ENCODE results near the gene GPR84.

Gene GPR84

DNA sequence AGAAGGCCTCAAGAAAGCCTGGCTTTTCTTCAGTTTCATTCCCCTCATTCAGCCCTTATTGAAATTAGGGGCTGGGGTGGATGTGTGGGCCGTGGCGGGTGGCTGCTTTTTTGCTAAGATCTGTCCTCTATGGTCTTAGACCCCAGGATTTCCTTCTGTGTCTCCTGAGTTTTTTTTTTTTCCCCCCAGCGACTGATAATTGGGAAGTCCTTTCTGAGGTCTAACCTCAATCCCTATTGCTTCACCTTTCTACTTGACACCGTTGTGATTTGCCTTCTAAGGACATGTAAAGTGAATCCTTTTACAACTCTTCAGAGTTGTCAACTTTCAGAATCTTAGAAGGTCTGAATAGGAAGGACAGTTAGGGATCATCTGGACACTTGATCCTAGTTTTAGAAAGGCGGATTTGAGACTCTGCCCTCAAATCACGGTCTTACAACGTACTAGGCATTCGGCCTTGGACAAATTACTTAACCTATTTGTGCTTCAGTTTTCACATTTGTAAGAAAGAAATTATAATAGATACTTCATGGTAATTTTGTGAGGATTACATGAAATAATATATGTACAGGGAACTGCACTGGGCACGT is 4.4 kb downstream of the GPR84 start:
- no peak for DNase-seq (ENCODE audit: low read depth)
- TF ChIP-seq, protein P1, sequence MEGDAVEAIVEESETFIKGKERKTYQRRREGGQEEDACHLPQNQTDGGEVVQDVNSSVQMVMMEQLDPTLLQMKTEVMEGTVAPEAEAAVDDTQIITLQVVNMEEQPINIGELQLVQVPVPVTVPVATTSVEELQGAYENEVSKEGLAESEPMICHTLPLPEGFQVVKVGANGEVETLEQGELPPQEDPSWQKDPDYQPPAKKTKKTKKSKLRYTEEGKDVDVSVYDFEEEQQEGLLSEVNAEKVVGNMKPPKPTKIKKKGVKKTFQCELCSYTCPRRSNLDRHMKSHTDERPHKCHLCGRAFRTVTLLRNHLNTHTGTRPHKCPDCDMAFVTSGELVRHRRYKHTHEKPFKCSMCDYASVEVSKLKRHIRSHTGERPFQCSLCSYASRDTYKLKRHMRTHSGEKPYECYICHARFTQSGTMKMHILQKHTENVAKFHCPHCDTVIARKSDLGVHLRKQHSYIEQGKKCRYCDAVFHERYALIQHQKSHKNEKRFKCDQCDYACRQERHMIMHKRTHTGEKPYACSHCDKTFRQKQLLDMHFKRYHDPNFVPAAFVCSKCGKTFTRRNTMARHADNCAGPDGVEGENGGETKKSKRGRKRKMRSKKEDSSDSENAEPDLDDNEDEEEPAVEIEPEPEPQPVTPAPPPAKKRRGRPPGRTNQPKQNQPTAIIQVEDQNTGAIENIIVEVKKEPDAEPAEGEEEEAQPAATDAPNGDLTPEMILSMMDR (IDR thresholded peaks at IDR 0.05; ENCODE audit: control insufficient read depth, insufficient read depth, low read depth, low read length, missing control alignments): no peak
- H3K4me3 ChIP-seq (ENCODE audit: control insufficient read depth, low read depth, low read length): peak overlapping the region; percentile 78

DNA sequence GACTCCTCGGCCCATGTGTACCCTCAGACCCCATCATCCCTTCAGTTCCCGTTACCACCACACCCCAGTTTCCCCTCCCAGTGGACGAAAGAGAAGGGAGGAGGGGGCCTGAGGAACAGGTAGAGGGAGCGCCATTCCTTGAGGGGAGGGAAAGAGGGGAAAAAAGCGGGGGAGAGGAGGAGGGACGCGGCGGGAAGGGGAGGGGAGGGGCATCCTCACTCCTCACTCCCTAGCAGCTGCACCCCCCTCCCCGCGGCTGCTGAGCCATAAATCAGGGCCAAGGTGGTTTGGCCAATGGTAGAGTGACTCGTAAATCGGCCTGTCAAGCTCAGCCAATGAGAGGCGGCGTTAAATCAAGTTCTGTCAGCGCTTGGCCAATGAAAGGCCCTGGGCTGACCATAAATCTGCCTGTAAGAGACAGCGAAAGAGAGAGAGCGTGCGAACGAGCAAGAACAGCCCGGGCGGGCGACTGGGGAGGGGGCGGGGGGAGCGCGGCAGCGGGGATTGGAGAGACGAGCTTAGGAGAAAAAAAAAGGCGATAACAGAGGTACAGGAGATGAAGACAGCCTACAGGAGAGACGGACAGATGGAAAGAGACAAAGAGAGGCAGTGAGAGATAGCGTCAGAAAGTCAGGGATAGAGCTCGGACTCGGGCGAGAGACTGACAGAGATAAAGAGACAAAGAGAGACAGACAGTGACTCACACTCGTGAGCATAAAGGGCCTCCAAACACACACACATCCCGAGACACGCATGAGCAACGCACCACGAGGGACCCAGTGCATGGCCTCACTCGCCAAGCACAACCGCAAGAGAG is 5.1 kb downstream of the GPR84 start:
- TF ChIP-seq, protein P1 (IDR thresholded peaks at IDR 0.05; ENCODE audit: control insufficient read depth, insufficient read depth, low read depth, low read length, missing control alignments): no peak
- peak; percentile 98 for DNase-seq (ENCODE audit: low read depth)
- H3K4me3 ChIP-seq (ENCODE audit: control insufficient read depth, low read depth, low read length): peak overlapping the region; percentile 78

DNA sequence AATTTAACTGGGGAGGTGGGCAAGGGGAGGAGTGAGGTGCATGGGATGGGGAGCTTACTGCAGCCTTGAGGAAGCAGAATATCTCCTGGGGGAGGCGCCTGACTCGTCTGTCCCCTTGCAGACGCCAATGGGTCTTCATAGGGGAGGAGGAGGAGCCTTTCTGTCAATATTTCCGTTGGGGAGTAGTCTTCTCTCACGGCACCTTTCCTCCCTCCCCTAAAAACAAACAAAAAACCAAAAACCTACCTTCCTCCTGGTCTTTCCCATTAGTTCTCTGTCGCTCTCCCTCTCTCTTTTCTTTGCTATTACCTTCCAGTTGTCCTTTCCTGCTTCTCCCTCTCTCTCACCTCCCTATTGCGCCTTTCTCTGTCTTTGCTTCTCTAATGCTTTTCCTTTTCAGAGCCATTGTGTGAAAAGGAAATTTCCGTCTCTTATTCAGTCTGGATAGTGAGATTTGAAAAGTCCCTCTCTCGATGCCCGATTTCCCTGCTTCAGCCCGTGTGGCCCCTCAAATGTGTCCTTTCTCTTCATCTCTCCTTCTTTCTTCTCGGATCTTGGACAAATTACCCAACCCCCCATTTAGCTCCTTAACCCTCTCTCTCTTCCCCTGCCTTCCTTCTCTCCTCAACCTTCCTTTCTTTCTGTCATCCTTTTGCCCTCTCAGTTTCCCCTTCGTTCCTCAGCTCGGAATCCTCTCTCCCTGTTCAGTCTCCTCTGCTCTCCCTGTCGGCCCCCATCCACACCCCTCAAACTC is 5.9 kb downstream of the GPR84 start:
- TF ChIP-seq, protein P1 (IDR thresholded peaks at IDR 0.05; ENCODE audit: control insufficient read depth, insufficient read depth, low read depth, low read length, missing control alignments): no peak
- H3K4me3 ChIP-seq (ENCODE audit: control insufficient read depth, low read depth, low read length): peak overlapping the region; percentile 78
- DNase-seq (ENCODE audit: low read depth): no peak

DNA sequence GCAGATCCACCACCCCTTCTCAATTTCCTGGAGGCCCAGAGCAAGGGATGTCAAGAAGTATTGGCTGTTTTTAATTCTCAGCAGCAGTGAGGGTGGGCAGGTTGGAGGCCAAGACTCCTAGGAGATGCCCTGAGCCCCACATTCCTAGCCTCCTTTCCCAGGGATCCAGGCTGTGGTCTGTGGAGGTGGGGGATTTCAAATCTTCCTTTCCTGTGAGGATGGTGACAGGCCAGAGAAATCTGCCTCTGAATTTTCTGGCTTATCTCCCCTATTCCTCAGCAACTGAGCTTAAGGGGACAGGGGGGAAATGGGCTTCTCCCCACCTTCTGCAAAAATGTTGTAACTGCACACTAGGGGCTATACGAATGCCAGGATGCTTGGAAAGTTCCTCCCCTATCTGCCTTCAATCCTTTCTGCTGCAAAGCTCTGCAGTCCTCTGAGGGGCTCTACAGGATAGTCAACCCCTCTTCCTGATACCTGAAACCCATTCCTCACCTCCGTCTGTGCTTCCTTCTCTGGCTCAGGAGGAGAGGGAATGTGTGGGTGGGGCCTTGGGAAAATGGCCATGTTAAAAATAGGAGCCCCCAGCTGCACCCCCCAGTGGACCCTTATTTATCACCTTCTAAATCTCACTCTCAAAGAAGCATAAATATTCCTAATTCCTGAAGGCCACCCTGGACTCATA is 6.6 kb downstream of the GPR84 start:
- TF ChIP-seq, protein P1 (IDR thresholded peaks at IDR 0.05; ENCODE audit: control insufficient read depth, insufficient read depth, low read depth, low read length, missing control alignments): no peak
- no peak for DNase-seq (ENCODE audit: low read depth)
- no peak overlapping the region for H3K4me3 ChIP-seq (ENCODE audit: control insufficient read depth, low read depth, low read length)

DNA sequence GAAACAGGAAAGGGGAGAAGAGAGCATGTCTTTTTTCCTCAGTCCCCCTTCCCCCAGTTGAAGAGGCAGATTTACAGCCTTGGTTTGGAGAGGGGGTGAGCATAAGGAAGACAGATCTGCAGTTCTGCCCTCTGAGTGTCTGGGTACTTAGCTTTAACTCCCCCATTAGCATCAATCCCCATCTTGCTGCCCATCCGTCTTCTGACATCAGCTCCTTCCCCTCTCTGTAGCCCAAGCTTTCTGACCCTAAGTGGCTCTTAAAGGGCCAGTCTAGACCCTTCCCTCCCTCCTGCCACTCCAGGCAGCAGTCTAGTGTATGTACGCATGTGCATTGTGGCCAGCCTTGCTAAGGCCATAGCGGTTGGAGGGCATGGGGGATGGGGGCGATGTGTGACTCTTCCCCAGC is 7.3 kb downstream of the GPR84 start:
- no peak overlapping the region for H3K4me3 ChIP-seq (ENCODE audit: control insufficient read depth, low read depth, low read length)
- TF ChIP-seq, protein P1 (IDR thresholded peaks at IDR 0.05; ENCODE audit: control insufficient read depth, insufficient read depth, low read depth, low read length, missing control alignments): no peak
- no peak for DNase-seq (ENCODE audit: low read depth)

DNA sequence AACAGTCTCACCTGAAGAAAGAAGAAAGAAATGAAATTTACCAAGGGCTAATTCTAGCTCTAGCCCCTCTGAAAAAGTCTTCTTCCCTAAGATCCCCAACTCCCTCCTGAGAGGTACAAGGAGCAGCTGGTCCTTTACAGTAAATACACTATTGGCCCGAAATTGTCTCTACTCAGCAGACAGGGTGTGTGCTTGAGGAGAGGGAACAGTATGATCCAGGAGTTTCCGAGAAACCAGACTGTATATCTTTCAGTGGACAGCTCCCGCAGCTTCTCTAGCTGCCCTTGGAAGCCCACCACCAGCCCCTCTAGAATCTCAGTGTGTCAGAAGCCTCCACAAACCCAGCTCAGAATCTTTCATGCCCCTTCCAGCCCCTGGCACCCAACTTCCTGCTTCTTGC is 8.1 kb downstream of the GPR84 start:
- DNase-seq (ENCODE audit: low read depth): no peak
- no peak overlapping the region for H3K4me3 ChIP-seq (ENCODE audit: control insufficient read depth, low read depth, low read length)
- TF ChIP-seq, protein P1 (IDR thresholded peaks at IDR 0.05; ENCODE audit: control insufficient read depth, insufficient read depth, low read depth, low read length, missing control alignments): no peak
